Activated B cell treated with CpG ODN at 0.5 μM for 24 hours (primary cell): ENCODE results near the gene CD2AP. TPM values are rescaled to one million over a fixed set of nuclear protein-coding genes. Genes with fewer than 3 reads are reported as not detected.

ENCODE experiments used
- ATAC-seq: fragments of 200-7000 bp; cut with Tn5 transposase; one replicate; pipeline ENCODE4 v1.10.0; 2021; ENCODE audit warnings: low read depth, mild to moderate bottlenecking, moderate library complexity
- CTCF ChIA-PET: fragments of 350-600 bp; sonication (Branson Sonifier 250); formaldehyde crosslinking; loops from one replicate; lab custom pipeline; 2021; ENCODE audit warnings: antibody characterized with exemption; lab: Charles Lee
- POLR2A ChIA-PET: fragments of 350-600 bp; sonication (Branson Sonifier 250); formaldehyde crosslinking; loops from one replicate; lab custom pipeline; 2021; ENCODE audit warnings: antibody characterized with exemption; lab: Charles Lee
- DNase-seq: peaks from one replicate; pipeline ENCODE4 v3.0.0; 2022
- H3K27ac Mint-ChIP-seq: one replicate; pipeline ENCODE4 v1.8.0; 2020; ENCODE audit warnings: mixed read lengths
- H3K27me3 Mint-ChIP-seq: one replicate; pipeline ENCODE4 v1.8.0; 2021; ENCODE audit warnings: mixed read lengths
- H3K36me3 Mint-ChIP-seq: one replicate; pipeline ENCODE4 v1.8.0; 2021; ENCODE audit warnings: low read depth, mixed read lengths
- H3K4me1 Mint-ChIP-seq: one replicate; pipeline ENCODE4 v1.8.0; 2021; ENCODE audit warnings: mixed read lengths
- H3K4me3 Mint-ChIP-seq: one replicate; pipeline ENCODE4 v1.8.0; 2020; ENCODE audit warnings: mild to moderate bottlenecking, mixed read lengths
- H3K9me3 Mint-ChIP-seq: one replicate; pipeline ENCODE4 v1.8.0; 2020; ENCODE audit warnings: mixed read lengths
- intact Hi-C: fragments of 100-400 bp; cut with micrococcal nuclease; formaldehyde crosslinking; loops from one replicate; pipeline ENCODE4 v1.15.1; 2024
- total RNA-seq: library from RNA; stranded (reverse); gene quantifications from 2 replicates; pipeline ENCODE4 v1.2.3, GENCODE V29; 2022
- TF ChIP-seq, protein P1 (sequence below): fragments of 200-600 bp; IDR thresholded peaks from one replicate; pipeline ENCODE4 v1.8.0; 2022; ENCODE audit warnings: antibody characterized with exemption, mild to moderate bottlenecking

The CD2AP gene
- total RNA-seq, 1 donor from 2014 or later: 34.1 TPM

DNA sequence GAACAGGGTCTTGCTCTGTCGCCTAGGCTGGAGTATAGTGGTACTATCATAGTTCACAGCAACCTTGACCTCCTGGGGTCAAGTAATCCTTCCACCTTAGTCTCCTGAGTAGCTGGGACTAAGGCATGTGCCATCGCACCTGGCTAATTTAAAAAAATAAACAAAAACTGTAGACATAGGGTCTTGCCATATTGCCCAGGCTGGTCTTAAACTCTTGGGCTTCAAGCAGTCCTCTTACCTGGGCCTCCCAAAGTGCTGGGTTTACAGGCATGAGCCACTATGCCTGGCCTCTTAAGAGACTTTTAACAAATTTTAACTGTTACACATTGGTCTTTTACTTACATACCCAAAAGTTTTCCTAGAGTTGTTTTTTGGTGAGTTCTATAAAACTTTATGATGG is 12.4 kb downstream of the CD2AP start:
- Mint-ChIP-seq H3K9me3 (no peaks in the 10 kb centered on the region), H3K27ac (no peak overlapping the region), H3K4me1 (peaks cover 44% of the 10 kb centered on the region), H3K27me3 (no peaks in the 10 kb centered on the region), H3K36me3 (peaks cover 4% of the 10 kb centered on the region), H3K4me3 (no peak overlapping the region)
- DNase-seq (no peak), ATAC-seq (no peak)
- TF ChIP-seq, protein P1, sequence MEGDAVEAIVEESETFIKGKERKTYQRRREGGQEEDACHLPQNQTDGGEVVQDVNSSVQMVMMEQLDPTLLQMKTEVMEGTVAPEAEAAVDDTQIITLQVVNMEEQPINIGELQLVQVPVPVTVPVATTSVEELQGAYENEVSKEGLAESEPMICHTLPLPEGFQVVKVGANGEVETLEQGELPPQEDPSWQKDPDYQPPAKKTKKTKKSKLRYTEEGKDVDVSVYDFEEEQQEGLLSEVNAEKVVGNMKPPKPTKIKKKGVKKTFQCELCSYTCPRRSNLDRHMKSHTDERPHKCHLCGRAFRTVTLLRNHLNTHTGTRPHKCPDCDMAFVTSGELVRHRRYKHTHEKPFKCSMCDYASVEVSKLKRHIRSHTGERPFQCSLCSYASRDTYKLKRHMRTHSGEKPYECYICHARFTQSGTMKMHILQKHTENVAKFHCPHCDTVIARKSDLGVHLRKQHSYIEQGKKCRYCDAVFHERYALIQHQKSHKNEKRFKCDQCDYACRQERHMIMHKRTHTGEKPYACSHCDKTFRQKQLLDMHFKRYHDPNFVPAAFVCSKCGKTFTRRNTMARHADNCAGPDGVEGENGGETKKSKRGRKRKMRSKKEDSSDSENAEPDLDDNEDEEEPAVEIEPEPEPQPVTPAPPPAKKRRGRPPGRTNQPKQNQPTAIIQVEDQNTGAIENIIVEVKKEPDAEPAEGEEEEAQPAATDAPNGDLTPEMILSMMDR: no peak
- POLR2A ChIA-PET: no interaction called here
- CTCF ChIA-PET: no interaction called here
- intact Hi-C loops: no loop called here

DNA sequence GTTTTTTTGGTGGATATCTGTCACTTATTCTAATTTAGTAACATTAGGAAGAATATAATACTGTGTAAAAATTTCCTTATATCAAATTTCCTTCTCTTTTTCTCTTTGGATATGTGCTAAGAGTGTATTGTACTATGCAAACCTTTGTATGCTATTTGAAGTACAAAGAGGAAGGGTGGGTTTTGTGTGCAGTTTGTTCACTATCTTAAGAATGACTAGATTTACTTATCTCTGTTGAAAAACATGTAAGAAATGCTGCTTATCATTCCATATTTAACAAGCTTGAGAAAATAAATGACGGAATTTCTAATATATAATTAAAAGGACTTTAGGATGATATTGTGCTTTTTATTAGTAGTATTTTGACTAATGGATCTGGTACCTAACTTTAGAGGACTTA is 13.1 kb downstream of the CD2AP start:
- TF ChIP-seq, protein P1: no peak
- ATAC-seq (no peak), DNase-seq (no peak)
- Mint-ChIP-seq H3K27me3 (no peaks in the 10 kb centered on the region), H3K36me3 (peaks cover 5% of the 10 kb centered on the region), H3K4me1 (peaks cover 49% of the 10 kb centered on the region), H3K9me3 (no peaks in the 10 kb centered on the region), H3K4me3 (no peak overlapping the region), H3K27ac (no peak overlapping the region)
- POLR2A ChIA-PET: no interaction called here
- intact Hi-C loops: loop anchor here (1.0 kb wide), 1 partner anchor 9 kb away; no protein-coding TSS in a partner anchor
- CTCF ChIA-PET: no interaction called here

DNA sequence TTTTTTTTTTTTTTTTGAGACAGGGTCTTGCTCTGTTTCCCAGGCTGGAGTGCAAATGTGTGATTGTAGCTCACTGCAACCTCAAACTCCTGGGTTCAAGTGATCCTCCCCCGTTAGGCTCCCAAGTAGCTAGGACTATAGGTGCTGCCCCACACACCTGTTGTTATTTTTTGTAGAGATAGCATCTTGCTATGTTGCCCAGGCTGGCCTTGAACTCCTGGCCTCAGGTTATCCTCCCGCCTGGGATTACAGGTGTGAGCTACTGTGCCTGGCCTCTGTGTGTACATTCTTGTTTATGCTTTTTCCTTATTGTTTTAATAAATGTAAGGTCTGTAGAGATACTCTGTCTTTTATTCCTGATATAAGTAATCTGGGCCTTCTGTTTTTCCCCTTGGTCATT is 14.8 kb downstream of the CD2AP start:
- Mint-ChIP-seq H3K4me1 (peaks cover 46% of the 10 kb centered on the region), H3K27ac (no peak overlapping the region), H3K9me3 (no peaks in the 10 kb centered on the region), H3K4me3 (no peak overlapping the region), H3K36me3 (peaks cover 5% of the 10 kb centered on the region), H3K27me3 (no peaks in the 10 kb centered on the region)
- ATAC-seq (no peak), DNase-seq (no peak)
- ChIA-PET CTCF (interaction anchor here (1.2 kb wide), 1 partner anchor 13 kb away, joined by 3 read pairs; no protein-coding TSS in a partner anchor), POLR2A (interaction anchor here (1.5 kb wide), 1 partner anchor 15 kb away, joined by 16 read pairs; the partner anchor contains the start of gene CD2AP)
- intact Hi-C loops: no loop called here
- TF ChIP-seq, protein P1: no peak

DNA sequence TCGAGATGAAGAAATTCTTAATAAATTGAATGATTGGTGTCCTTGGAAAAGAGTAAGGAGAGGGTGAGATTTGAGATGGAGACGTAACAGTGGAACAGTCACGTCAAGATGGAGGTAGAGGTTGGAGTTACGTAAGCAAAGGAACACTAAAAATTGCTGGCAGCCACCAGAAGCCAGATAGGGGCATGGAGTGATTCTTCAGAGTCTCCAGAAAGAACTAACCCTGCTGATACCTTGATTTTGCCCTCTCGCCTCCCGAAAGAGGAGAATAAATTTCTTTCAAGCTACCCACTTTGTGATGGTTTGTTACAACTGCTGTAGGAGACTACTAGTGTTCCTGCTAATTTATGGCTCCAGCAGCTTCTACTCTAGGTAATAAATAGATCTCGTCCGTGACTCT is 17.6 kb downstream of the CD2AP start:
- no peak for ATAC-seq
- TF ChIP-seq, protein P1: no peak
- ChIA-PET CTCF (no interaction called here), POLR2A (interaction anchor here (0.6 kb wide), 1 partner anchor 24 kb away, joined by 3 read pairs; no protein-coding TSS in a partner anchor)
- Mint-ChIP-seq H3K27ac (no peak overlapping the region), H3K4me1 (peaks cover 60% of the 10 kb centered on the region), H3K36me3 (peaks cover 8% of the 10 kb centered on the region), H3K4me3 (no peak overlapping the region), H3K9me3 (no peaks in the 10 kb centered on the region), H3K27me3 (no peaks in the 10 kb centered on the region)
- intact Hi-C loops: no loop called here
- DNase-seq: no peak

DNA sequence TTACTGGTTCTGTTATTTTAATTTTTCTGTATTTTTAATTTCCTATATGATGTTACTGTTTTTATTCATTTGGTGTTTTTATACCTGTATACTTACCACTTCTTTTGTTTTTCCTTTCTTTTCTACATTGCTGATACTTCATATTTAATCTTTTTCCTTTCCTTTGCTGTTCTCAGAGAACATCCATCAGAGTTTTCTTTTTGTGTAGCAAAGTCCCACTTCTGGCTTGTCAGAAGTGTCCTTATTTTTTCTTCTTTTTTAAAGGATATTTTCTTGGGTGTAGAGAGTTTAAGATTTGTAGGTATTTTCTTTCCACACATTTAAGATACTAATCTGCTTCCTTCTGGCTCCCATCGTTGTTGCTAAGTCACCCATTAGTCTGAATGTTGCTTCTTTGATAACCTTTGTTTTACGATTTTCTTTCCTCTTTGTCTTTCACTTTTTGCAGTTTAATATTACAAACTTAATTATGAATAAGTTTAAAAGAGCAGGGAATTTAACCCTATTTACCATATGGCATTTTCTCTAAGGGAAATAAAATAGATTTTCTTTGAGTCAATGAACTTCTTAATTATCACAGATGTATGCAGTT is 18.5 kb downstream of the CD2AP start:
- Mint-ChIP-seq H3K27ac (no peak overlapping the region), H3K4me3 (no peak overlapping the region), H3K27me3 (no peaks in the 10 kb centered on the region), H3K36me3 (peaks cover 8% of the 10 kb centered on the region), H3K9me3 (no peaks in the 10 kb centered on the region), H3K4me1 (peaks cover 63% of the 10 kb centered on the region)
- ChIA-PET POLR2A (no interaction called here), CTCF (no interaction called here)
- intact Hi-C loops: no loop called here
- TF ChIP-seq, protein P1: no peak
- ATAC-seq (no peak), DNase-seq (no peak)
